T-helper 2 cell treated with Interferon-gamma antibody and Interleukin-4, amounts not matched to agents 100 ng/mL and 5 ng/mL, for 36 hours (primary cell): Measurements from ENCODE around the gene GRIN3B. TPM values are rescaled to one million over a fixed set of nuclear protein-coding genes. Genes with fewer than 3 reads are reported as not detected.

Experiments
- intact Hi-C: fragments of 100-400 bp; cut with micrococcal nuclease; formaldehyde crosslinking; loops from one replicate; pipeline ENCODE4 v1.15.1; 2023
- total RNA-seq: library from RNA; stranded (reverse); gene quantifications from 2 replicates; pipeline ENCODE4 v1.2.3, GENCODE V29; 2022

GRIN3B gene
- total RNA-seq, 1 donor from 2014 or later, result not detected

GRCh38 chr19:964761-965694 lies 35.2 kb upstream of the GRIN3B start:
- intact Hi-C loops, result loop anchor here (5.0 kb wide), 1 partner anchor 38 kb away; the partner anchor contains the start of gene ARID3A

DNA sequence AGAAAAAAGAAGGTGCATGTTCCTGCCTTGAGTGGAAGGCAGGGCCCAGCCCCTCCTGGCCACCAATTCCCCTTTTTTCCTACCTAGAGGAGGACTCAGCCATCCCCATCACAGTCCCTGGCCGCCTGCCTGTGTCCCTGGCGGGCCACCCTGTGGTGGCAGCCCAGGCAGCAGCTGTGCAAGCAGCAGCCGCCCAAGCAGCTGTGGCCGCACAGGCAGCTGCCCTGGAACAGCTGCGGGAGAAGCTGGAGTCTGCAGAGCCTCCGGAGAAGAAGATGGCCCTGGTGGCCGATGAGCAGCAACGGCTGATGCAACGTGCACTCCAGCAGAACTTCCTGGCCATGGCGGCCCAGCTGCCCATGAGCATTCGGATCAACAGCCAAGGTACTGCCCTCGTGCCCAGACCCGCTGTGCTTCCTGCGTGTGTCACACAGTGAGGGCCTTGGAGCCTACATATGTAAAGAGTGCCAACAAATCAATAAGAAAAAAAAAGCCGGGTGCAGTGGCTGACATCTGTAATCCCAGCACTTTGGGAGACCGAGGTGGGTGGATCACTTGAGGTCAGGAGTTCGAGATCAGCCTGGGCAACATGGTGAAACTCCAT lies 33.6 kb upstream of the GRIN3B start:
- intact Hi-C loops, result loop anchor here (5.0 kb wide), 1 partner anchor 39 kb away; the partner anchor contains the start of gene ARID3A

- intact Hi-C loops, result no loop called here
Observed at GRCh38 chr19:970695-971094, 29.5 kb upstream of the GRIN3B start.

GRCh38 chr19:971795-972194 lies 28.4 kb upstream of the GRIN3B start:
- intact Hi-C loops, result no loop called here

DNA sequence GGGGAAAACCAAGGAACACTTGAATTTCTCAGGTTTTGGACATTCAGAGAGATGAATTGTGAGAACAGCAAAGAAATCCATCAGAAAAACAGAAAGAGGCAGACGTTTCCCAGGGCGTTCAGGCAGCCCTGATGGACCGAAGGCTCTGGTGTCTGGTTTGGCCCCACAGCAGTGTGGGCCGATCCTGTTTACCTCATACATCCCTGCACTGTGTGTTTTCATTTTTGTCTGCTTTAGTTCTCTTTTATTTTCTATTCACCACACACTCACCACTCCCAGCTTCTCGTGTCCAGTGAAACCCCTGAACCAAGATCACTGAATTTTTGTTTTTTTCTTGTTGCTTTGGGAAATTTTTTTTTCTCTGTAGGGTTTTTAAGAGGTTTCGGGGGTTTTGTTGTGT lies 27.9 kb upstream of the GRIN3B start:
- intact Hi-C loops, result no loop called here

GRCh38 chr19:973726-974563 lies 26.3 kb upstream of the GRIN3B start:
- intact Hi-C loops, result no loop called here

DNA sequence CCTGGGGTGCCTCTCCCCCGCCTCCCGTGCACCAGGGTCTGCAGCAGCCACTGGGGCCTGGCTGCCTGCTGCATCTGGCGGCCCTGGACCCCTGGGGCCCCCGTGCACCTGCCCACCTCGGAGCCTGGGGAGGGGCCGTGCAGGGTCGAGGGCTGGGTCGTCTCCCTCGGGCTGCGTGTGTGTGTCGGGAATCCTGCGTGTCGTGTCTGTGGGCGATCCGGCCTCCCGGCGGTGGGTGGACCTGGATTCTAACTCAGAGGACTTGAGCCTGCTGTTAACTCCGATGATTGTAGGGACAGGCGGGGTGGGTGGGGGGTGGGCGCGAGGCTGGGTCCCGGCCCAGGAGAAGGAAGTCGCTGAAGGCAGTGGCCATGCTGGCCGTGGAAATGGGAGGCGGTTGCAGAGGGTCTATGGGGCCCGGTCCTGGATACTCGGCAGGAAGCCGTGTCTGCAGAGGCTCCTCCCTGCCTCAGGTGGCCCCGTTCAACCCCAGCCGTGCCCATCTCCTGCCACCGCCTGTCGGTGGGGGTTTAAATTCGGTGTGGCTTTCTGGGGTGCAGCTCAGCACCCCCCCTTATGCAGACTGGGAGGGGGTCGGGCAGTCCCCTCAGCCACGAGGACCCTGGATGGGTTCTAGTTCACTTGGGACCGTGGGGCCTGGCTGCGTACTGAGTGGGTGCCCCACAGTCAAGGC lies 25.5 kb upstream of the GRIN3B start:
- intact Hi-C loops, result no loop called here

DNA sequence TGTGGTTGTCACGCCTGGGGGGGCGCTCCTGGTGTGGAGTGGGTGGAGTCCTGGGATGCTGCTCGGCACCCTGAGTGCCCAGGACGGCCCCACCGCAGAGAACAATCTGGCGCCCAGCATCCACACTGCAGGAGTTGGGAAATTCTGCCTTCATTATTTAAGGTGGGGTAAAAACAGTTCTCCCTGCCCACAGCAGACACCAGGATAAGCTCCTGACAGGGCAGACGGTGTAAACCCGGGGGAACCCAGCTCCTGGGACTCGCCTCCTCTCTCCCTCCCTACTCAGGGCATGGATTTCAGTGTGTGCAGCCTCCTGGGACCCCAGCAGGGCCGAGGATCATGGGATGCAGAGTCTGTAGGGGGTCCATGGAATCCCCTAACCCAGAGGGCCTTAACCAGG lies 23.7 kb upstream of the GRIN3B start:
- intact Hi-C loops, result no loop called here

GRCh38 chr19:977058-977464 lies 23.2 kb upstream of the GRIN3B start:
- intact Hi-C loops, result no loop called here

DNA sequence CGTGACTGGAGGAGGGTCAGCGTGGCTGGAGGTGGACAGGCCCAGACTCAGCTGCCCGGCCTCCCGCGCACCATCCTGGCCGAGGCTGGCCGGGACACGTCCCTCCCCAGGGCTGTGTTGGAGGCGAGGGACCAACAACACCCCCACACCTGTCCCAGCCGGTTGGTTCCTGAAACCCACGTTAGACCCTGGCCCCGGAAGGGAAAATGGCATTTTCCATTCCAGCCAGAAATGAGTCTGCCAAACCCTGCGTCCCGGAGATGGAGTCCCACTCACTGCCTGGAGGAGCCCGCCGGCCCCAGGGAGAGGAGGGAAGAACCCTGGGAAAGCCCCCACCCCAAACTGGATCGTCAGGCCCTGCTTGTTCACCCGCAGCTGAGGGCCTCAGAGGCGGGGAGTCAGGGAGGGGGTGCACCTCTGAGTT lies 20.9 kb upstream of the GRIN3B start:
- intact Hi-C loops, result no loop called here

GRCh38 chr19:980133-980998 lies 19.9 kb upstream of the GRIN3B start:
- intact Hi-C loops, result no loop called here

DNA sequence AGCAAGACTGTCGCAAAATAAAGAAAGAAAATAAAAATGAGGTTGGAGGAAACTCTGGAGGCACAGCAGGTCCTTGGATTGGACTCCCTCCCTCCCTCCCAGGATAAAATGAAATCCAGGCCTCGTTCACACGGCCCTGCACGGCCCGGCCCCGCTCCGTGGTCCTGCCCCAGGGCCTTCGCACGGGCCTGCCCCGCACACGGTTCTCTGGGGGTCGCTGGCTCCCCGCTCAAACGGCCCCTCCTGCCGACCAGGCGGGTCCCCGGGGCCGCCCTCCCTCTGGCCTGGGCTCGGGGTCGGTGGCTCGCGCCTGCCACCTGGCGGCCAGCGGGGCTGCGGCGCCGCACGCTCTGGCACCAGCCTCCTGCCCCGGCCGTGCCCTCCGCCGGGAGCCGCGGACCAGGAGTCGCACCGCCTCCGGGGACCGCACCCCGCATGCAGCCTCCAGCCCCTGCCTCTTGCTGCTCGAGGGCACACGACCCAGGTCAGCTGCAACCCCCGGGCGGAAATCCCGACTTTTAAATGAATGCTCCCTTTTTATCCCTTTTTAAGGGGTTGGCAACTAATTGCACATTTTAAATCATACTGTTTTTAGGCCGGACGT lies 17.6 kb upstream of the GRIN3B start:
- intact Hi-C loops, result loop anchor here (1.0 to 2.0 kb wide), 2 partner anchors 61 to 118 kb away; no protein-coding TSS in a partner anchor

GRCh38 chr19:984165-984967 lies 15.9 kb upstream of the GRIN3B start, which contains the start of gene WDR18:
Gene WDR18 (plus strand): TSS chr19:984345. CDS start chr19:984354, 9 bp downstream.
- intact Hi-C loops, result loop anchor here (1.0 kb wide), 1 partner anchor 59 kb away; no protein-coding TSS in a partner anchor

DNA sequence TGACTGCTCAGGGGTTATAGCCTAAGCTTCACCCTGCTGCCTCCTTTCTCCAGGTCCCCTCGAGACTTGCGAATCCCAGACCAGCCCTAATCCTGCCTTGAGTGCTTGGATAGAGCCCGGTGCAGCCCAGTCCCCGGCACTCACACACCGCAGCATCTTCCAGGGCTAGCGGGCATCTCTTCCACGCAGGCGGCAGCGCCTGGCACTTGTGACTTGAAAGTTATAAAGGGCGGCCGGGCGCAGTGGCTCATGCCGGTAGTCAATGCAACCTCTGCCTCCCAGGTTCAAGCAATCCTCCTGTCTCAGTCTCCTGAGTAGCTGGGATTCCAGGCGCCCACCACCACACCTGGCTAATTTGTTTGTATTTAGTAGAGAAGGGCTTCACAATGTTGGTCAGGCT lies 14.1 kb upstream of the GRIN3B start:
- intact Hi-C loops, result no loop called here

DNA sequence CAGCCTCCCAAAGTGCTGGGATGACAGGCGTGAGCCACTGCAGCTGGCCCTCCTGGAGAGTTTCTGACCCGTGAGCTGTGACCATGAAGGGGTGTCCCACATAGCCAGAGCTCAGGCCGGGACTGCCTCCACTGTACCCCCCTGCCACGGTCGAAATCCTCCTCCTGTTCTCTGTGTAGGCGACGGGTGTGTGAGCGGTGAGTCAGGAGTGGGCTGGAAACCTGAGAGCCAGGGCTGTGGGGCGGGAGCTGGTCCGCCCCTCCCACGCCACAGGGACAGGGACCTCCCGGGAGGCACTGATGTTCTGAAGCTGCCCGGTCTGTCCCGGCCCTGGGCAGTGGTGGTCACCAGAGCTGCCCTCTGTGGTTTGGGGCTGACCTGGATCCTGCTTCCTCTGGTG lies 12.1 kb upstream of the GRIN3B start:
- intact Hi-C loops, result no loop called here

DNA sequence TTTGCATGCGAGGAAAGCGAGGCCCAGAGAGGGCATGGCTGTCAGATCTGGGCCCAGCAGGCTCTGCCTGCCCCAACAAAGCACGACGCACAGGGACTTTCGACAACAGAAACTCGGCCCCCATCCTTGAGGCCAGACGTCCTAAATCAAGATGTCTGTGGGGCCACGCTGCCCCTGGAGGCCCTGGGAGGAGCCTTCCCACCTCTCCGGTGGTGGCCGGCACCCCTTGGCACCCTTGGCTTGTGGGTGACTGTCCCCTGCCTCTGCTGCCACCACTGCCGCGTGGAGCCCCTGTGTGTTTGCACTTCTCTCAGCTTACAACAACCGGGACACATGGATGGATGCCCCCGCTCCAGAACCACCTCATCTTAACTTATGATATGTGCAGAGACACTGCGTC lies 11.7 kb upstream of the GRIN3B start:
- intact Hi-C loops, result no loop called here

DNA sequence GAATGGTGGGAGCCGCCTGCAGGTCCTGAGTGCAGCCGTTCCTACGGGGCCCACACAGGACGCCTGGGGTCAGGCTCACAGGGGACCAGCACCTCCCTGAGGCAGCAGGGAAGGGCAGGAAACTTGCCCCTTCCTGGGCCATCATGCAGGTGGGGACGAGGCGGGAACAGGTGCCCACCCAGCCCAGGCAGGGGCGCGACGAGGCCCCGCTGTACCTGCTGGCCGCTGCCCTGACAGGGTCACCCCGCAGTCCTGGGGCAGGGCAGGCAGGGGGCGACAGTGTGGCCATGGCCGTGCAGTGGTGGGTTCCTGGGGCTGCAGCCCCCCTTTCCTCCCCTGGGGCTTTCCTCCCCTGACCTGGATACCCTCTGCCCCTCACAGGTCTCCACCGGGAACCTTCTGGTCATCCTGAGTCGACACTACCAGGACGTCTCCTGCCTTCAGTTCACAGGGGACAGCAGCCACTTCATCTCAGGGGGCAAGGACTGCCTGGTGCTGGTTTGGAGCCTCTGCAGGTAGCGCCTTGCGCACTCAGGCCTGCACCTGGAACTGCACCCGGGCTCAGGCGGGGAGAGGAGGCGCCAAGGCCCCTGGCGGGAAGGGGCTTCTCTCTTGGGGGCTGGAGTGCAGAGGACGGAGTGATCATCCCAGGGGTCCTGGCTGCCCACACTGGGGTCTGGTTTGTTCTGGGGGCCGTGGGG lies 10.7 kb upstream of the GRIN3B start:
- intact Hi-C loops, result no loop called here

DNA sequence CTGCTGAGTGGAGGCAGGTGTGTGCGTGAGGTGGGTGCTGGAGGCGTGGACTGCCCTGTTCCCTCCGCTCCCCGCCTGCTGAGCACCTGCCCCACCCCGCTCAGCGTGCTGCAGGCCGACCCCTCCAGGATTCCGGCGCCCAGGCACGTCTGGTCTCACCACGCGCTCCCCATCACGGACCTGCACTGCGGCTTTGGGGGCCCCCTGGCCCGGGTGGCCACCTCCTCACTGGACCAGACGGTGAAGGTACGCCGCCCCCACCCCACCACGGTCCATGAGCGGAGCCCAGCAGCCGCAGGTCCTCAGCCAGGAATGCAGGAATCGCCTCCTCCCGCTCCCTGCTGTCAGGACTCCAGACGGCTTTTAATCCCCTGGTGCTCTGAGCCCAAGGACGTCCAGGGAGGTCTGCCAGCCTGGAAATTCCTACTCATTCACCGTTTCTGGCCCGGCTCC lies 10.1 kb upstream of the GRIN3B start:
- intact Hi-C loops, result no loop called here
